Tibial nerve (tissue), 4 donors: ENCODE results near the gene SH3RF2.

Experiments
- CTCF ChIP-seq, 5 experiments: fragments of 200-600 bp in 3 of 5; fragments of 450-650 bp in 2 of 5; sonication (generic) in 3 of 5; IDR thresholded peaks; one replicate each; pipeline ENCODE4 v1.5.1; 2016 to 2019; ENCODE audit warnings: antibody characterized with exemption in 5 of 5, mild to moderate bottlenecking in 3 of 5, moderate library complexity in 2 of 5
- EP300 ChIP-seq, 2 donors: sonication (generic); formaldehyde crosslinking; IDR thresholded peaks; one replicate each; pipeline ENCODE4 v1.6.1; 2017; ENCODE audit warnings: antibody characterized with exemption in 2 of 2, mild to moderate bottlenecking in 1 of 2
- POLR2A ChIP-seq, 2 donors: fragments of 450-650 bp; IDR thresholded peaks; one replicate each; pipeline ENCODE4 v1.6.1; 2017; ENCODE audit warnings: antibody characterized with exemption in 2 of 2, mild to moderate bottlenecking in 2 of 2, moderate library complexity in 2 of 2

GRCh38 chr5:146089287-146089686 is 152.9 kb downstream of the SH3RF2 start:
- TF ChIP-seq CTCF (IDR thresholded peaks at IDR 0.05) (no peak), EP300 (IDR thresholded peaks at IDR 0.05) (no peak), POLR2A (IDR thresholded peaks at IDR 0.05) (no peak)
